ENCODE data around the gene USP10. TPM values are rescaled to one million over a fixed set of nuclear protein-coding genes. Genes with fewer than 3 reads are reported as not detected.

The USP10 gene
- total RNA-seq, 2 experiments from 2014 or later: 99.3 to 106 TPM

GRCh38 chr16:84663433-84664101 lies 36.2 kb upstream of the USP10 start:
- DNase-seq (no peak), ATAC-seq (ENCODE audit: poor library complexity) (no peak)
- Mint-ChIP-seq H3K36me3 (ENCODE audit: low read depth) (peaks cover 91% of the 10 kb centered on the region), H3K4me1 (ENCODE audit: low read depth) (peaks cover 8% of the 10 kb centered on the region), H3K9me3 (no peaks in the 10 kb centered on the region), H3K27ac (no peak overlapping the region), H3K27me3 (no peaks in the 10 kb centered on the region), H3K4me3 (no peak overlapping the region)
- ChIA-PET CTCF (interaction anchor here (1.7 to 1.8 kb wide), 2 partner anchors 9 to 62 kb away, joined by 4 read pairs; no protein-coding TSS in a partner anchor), POLR2A (interaction anchor here (1.1 to 3.4 kb wide), 2 partner anchors 15 to 41 kb away, joined by 3 to 11 read pairs; partner anchors contain the start of gene KLHL36)
- Histone ChIP-seq H3K36me3 (ENCODE audit: insufficient read depth, low read length) (peaks cover 84% of the 10 kb centered on the region), H3K9me3 (ENCODE audit: control insufficient read depth in 1 of 2, insufficient read depth in 1 of 2, low read length in 2 of 2) (no peaks in the 10 kb centered on the region), H3K27me3 (ENCODE audit: control insufficient read depth in 1 of 2, insufficient read depth in 2 of 2, low read length in 2 of 2) (no peaks in the 10 kb centered on the region), H3K4me1 (ENCODE audit: insufficient read depth, low read length) (peaks cover 11% of the 10 kb centered on the region), H3K27ac (ENCODE audit: low read depth in 1 of 2, low read length in 2 of 2) (no peak overlapping the region), H3K4me3 (ENCODE audit: low read length) (no peak overlapping the region)
- TF ChIP-seq CTCF (IDR thresholded peaks at IDR 0.05): no peak
- intact Hi-C loops (cut with DNase I, micrococcal nuclease): no loop called here

GRCh38 chr16:84665359-84665758 lies 34.4 kb upstream of the USP10 start:
- Histone ChIP-seq H3K4me1 (ENCODE audit: insufficient read depth, low read length) (peaks cover 9% of the 10 kb centered on the region), H3K36me3 (ENCODE audit: insufficient read depth, low read length) (peaks cover 68% of the 10 kb centered on the region), H3K4me3 (ENCODE audit: low read length) (no peak overlapping the region), H3K27me3 (ENCODE audit: control insufficient read depth in 1 of 2, insufficient read depth in 2 of 2, low read length in 2 of 2) (no peaks in the 10 kb centered on the region), H3K9me3 (ENCODE audit: control insufficient read depth in 1 of 2, insufficient read depth in 1 of 2, low read length in 2 of 2) (no peaks in the 10 kb centered on the region), H3K27ac (ENCODE audit: low read depth in 1 of 2, low read length in 2 of 2) (no peak overlapping the region)
- ChIA-PET POLR2A (interaction anchor here (0.7 to 3.4 kb wide), 2 partner anchors 16 to 70 kb away, joined by 3 to 11 read pairs; partner anchors contain the start of gene KLHL36), CTCF (interaction anchor here (0.7 to 1.1 kb wide), 2 partner anchors 61 to 88 kb away, joined by 3 to 4 read pairs; no protein-coding TSS in a partner anchor)
- H3K4me1 Mint-ChIP-seq (ENCODE audit: low read depth): peaks cover 5% of the 10 kb centered on the region
- no peak for DNase-seq
- no peak for ATAC-seq (ENCODE audit: poor library complexity)
- intact Hi-C loops (cut with DNase I, micrococcal nuclease): no loop called here
- H3K4me3 Mint-ChIP-seq: no peak overlapping the region
- H3K27me3 Mint-ChIP-seq: no peaks in the 10 kb centered on the region
- TF ChIP-seq CTCF (IDR thresholded peaks at IDR 0.05): no peak
- H3K27ac Mint-ChIP-seq: no peak overlapping the region
- peaks cover 77% of the 10 kb centered on the region for H3K36me3 Mint-ChIP-seq (ENCODE audit: low read depth)
- no peaks in the 10 kb centered on the region for H3K9me3 Mint-ChIP-seq

GRCh38 chr16:84665843-84666242 lies 34.0 kb upstream of the USP10 start:
- no peaks in the 10 kb centered on the region for H3K9me3 Mint-ChIP-seq
- ChIA-PET CTCF (interaction anchor here (0.7 kb wide), 1 partner anchor 87 kb away, joined by 3 read pairs; no protein-coding TSS in a partner anchor), POLR2A (no interaction called here)
- H3K4me1 ChIP-seq (ENCODE audit: insufficient read depth, low read length): peaks cover 6% of the 10 kb centered on the region
- no peak overlapping the region for H3K4me3 ChIP-seq (ENCODE audit: low read length)
- H3K9me3 ChIP-seq (ENCODE audit: control insufficient read depth in 1 of 2, insufficient read depth in 1 of 2, low read length in 2 of 2): no peaks in the 10 kb centered on the region
- ATAC-seq (ENCODE audit: poor library complexity): no peak
- no peak overlapping the region for H3K4me3 Mint-ChIP-seq
- no peak for DNase-seq
- peaks cover 72% of the 10 kb centered on the region for H3K36me3 Mint-ChIP-seq (ENCODE audit: low read depth)
- no peak overlapping the region for H3K27ac Mint-ChIP-seq
- intact Hi-C loops (cut with DNase I, micrococcal nuclease): no loop called here
- H3K27me3 Mint-ChIP-seq: no peaks in the 10 kb centered on the region
- no peaks in the 10 kb centered on the region for H3K27me3 ChIP-seq (ENCODE audit: control insufficient read depth in 1 of 2, insufficient read depth in 2 of 2, low read length in 2 of 2)
- H3K36me3 ChIP-seq (ENCODE audit: insufficient read depth, low read length): peaks cover 63% of the 10 kb centered on the region
- TF ChIP-seq CTCF (IDR thresholded peaks at IDR 0.05): no peak
- no peak overlapping the region for H3K27ac ChIP-seq (ENCODE audit: low read depth in 1 of 2, low read length in 2 of 2)
- H3K4me1 Mint-ChIP-seq (ENCODE audit: low read depth): peaks cover 5% of the 10 kb centered on the region
